ENCODE measurements around the gene STK17A. TPM values are rescaled to one million over a fixed set of nuclear protein-coding genes. Genes with fewer than 3 reads are reported as not detected.

The STK17A gene
- total RNA-seq, 2 experiments from 2014 or later, result 25.8 to 28.7 TPM

DNA sequence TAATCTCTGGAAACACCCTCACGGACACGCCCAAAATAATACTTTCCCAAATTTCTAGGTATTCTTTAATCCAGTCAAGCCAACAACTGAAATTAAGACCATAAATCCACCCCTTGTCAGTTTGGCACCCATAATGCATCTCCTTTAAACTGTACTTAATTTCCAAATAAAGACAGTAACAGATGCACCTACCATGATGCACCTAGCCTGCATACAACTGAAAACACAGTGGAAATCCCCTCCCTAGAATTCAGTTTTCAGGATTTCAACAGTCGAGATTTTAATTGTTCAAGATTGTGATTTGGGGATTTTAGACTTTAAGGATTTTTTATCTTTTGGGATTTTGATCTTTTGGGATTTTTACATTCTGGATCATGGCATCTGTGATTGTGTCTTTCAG is 17.1 kb downstream of the STK17A start:
- no peak overlapping the region for H3K4me2 ChIP-seq (ENCODE audit: low read length)
- H3K36me3 ChIP-seq (ENCODE audit: insufficient read depth, low read length), result peaks cover 93% of the 10 kb centered on the region
- H3K9me3 ChIP-seq (ENCODE audit: low read length), result peaks cover 10% of the 10 kb centered on the region
- H3K4me3 ChIP-seq (ENCODE audit: low read depth, low read length, poor library complexity, severe bottlenecking), result no peak overlapping the region
- BruUV-seq (replicated peaks), result no TSS peak
- ChIA-PET POLR2A (interaction anchor here (0.7 kb wide), 1 partner anchor 100 kb away, joined by 3 read pairs; no protein-coding TSS in a partner anchor), CTCF (ENCODE audit: unreplicated experiment) (no interaction called here)
- TF ChIP-seq EZH2phosphoT487 (IDR thresholded peaks at IDR 0.05; ENCODE audit: borderline replicate concordance, low read depth, low read length) (no peak), CTCF (conservative IDR thresholded peaks at IDR 0.05; ENCODE audit: low read length) (no peak)
- intact Hi-C loops (cut with micrococcal nuclease; ENCODE audit: unreplicated experiment), result no loop called here
- no peaks in the 10 kb centered on the region; the same call in 1 of the 2 replicates for H4K20me1 ChIP-seq (ENCODE audit: insufficient read depth, low read length)
- H2AFZ ChIP-seq (ENCODE audit: low read length), result no peak overlapping the region
- no peak for DNase-seq (ENCODE audit: low spot score)
- peaks cover 32% of the 10 kb centered on the region for H3K79me2 ChIP-seq (ENCODE audit: insufficient read depth, low read depth, low read length)
- H3K4me1 ChIP-seq (ENCODE audit: insufficient read depth, low read length, poor library complexity, severe bottlenecking), result no peaks in the 10 kb centered on the region
- no peak overlapping the region for H3K27ac ChIP-seq (ENCODE audit: low read depth, low read length, poor library complexity, severe bottlenecking)
- no peaks in the 10 kb centered on the region for H3K9me2 ChIP-seq (ENCODE audit: insufficient read depth, low read length)

- CTCF ChIA-PET (ENCODE audit: unreplicated experiment), result no interaction called here
- peaks cover 91% of the 10 kb centered on the region for H3K36me3 ChIP-seq (ENCODE audit: insufficient read depth, low read length)
- no peak for TF ChIP-seq CTCF (conservative IDR thresholded peaks at IDR 0.05; ENCODE audit: low read length)
- no peak for TF ChIP-seq EZH2phosphoT487 (IDR thresholded peaks at IDR 0.05; ENCODE audit: borderline replicate concordance, low read depth, low read length)
- H3K27ac ChIP-seq (ENCODE audit: low read depth, low read length, poor library complexity, severe bottlenecking), result no peak overlapping the region
- peaks cover 38% of the 10 kb centered on the region for H3K79me2 ChIP-seq (ENCODE audit: insufficient read depth, low read depth, low read length)
- no peak overlapping the region for H3K4me2 ChIP-seq (ENCODE audit: low read length)
- H3K9me3 ChIP-seq (ENCODE audit: low read length), result peaks cover 12% of the 10 kb centered on the region
- no peak for DNase-seq (ENCODE audit: low spot score)
- no peaks in the 10 kb centered on the region for H3K9me2 ChIP-seq (ENCODE audit: insufficient read depth, low read length)
- H4K20me1 ChIP-seq (ENCODE audit: insufficient read depth, low read length), result no peaks in the 10 kb centered on the region
- intact Hi-C loops (cut with micrococcal nuclease; ENCODE audit: unreplicated experiment), result no loop called here
- H3K4me1 ChIP-seq (ENCODE audit: insufficient read depth, low read length, poor library complexity, severe bottlenecking), result peaks cover 8% of the 10 kb centered on the region
- no TSS peak for BruUV-seq (replicated peaks)
- H3K4me3 ChIP-seq (ENCODE audit: low read depth, low read length, poor library complexity, severe bottlenecking), result no peak overlapping the region
- H2AFZ ChIP-seq (ENCODE audit: low read length), result no peak overlapping the region
- POLR2A ChIA-PET, result no interaction called here
Measured at GRCh38 chr7:43602256-43602655, 19.3 kb downstream of the STK17A start.

- CTCF ChIA-PET (ENCODE audit: unreplicated experiment), result no interaction called here
- peaks cover 43% of the 10 kb centered on the region for H3K79me2 ChIP-seq (ENCODE audit: insufficient read depth, low read depth, low read length)
- intact Hi-C loops (cut with micrococcal nuclease; ENCODE audit: unreplicated experiment), result no loop called here
- H4K20me1 ChIP-seq (ENCODE audit: insufficient read depth, low read length), result no peaks in the 10 kb centered on the region
- TF ChIP-seq CTCF (conservative IDR thresholded peaks at IDR 0.05; ENCODE audit: low read length) (no peak), EZH2phosphoT487 (IDR thresholded peaks at IDR 0.05; ENCODE audit: borderline replicate concordance, low read depth, low read length) (no peak)
- no peaks in the 10 kb centered on the region for H3K9me2 ChIP-seq (ENCODE audit: insufficient read depth, low read length)
- no peak overlapping the region for H2AFZ ChIP-seq (ENCODE audit: low read length)
- H3K4me1 ChIP-seq (ENCODE audit: insufficient read depth, low read length, poor library complexity, severe bottlenecking), result peaks cover 14% of the 10 kb centered on the region
- H3K4me2 ChIP-seq (ENCODE audit: low read length), result no peak overlapping the region
- POLR2A ChIA-PET, result interaction anchor here (0.9 to 1.3 kb wide), 3 partner anchors 9 to 95 kb away, joined by 3 to 4 read pairs (median 4); no protein-coding TSS in a partner anchor
- no peak overlapping the region for H3K4me3 ChIP-seq (ENCODE audit: low read depth, low read length, poor library complexity, severe bottlenecking)
- peaks cover 90% of the 10 kb centered on the region for H3K36me3 ChIP-seq (ENCODE audit: insufficient read depth, low read length)
- no TSS peak for BruUV-seq (replicated peaks)
- H3K27ac ChIP-seq (ENCODE audit: low read depth, low read length, poor library complexity, severe bottlenecking), result no peak overlapping the region
- no peak for DNase-seq (ENCODE audit: low spot score)
- peaks cover 12% of the 10 kb centered on the region for H3K9me3 ChIP-seq (ENCODE audit: low read length)
Measured at GRCh38 chr7:43604251-43604650, 21.3 kb downstream of the STK17A start.
